Liver (tissue), 9 donors: ENCODE data around the gene SLC6A17. TPM values are rescaled to one million over a fixed set of nuclear protein-coding genes. Genes with fewer than 3 reads are reported as not detected.

Source experiments
- DNase-seq: peaks from one replicate; pipeline ENCODE4 v3.0.0-alpha.2; 2017; ENCODE audit warnings: low spot score
- H3K27ac ChIP-seq, 2 donors: one replicate each; pipeline ENCODE4 v1.7.0; 2013; ENCODE audit warnings: inconsistent platforms in 2 of 2, low read length in 2 of 2, control low read depth in 1 of 2, low read depth in 1 of 2, mild to moderate bottlenecking in 1 of 2
- H3K27me3 ChIP-seq, 4 donors: one replicate each; pipeline versions ENCODE4 v1.6.1 to v1.7.0; 2013; ENCODE audit warnings: low read length in 3 of 4, inconsistent platforms in 1 of 4, mild to moderate bottlenecking in 1 of 4, moderate library complexity in 1 of 4; ENCODE audit not compliant: control insufficient read depth in 4 of 4, insufficient read depth in 4 of 4
- H3K36me3 ChIP-seq, 4 donors: one replicate each; pipeline versions ENCODE4 v1.6.1 to v1.7.0; 2013; ENCODE audit warnings: low read length in 3 of 4, mild to moderate bottlenecking in 3 of 4, low read depth in 1 of 4, moderate library complexity in 1 of 4; ENCODE audit not compliant: control insufficient read depth in 4 of 4, insufficient read depth in 3 of 4
- H3K4me1 ChIP-seq, 4 donors: one replicate each; pipeline versions ENCODE4 v1.6.1 to v1.7.0; 2013; ENCODE audit warnings: low read length in 3 of 4, mild to moderate bottlenecking in 3 of 4, moderate library complexity in 1 of 4; ENCODE audit not compliant: control insufficient read depth in 4 of 4, insufficient read depth in 4 of 4
- H3K4me3 ChIP-seq, 3 donors: one replicate each; pipeline versions ENCODE4 v1.6.1 to v1.7.0; 2013; ENCODE audit warnings: low read length in 3 of 3, control low read depth in 1 of 3, low read depth in 1 of 3, mild to moderate bottlenecking in 1 of 3
- H3K9ac ChIP-seq, 2 donors: one replicate each; pipeline ENCODE4 v1.7.0; 2013; ENCODE audit warnings: low read length in 2 of 2, mild to moderate bottlenecking in 2 of 2, moderate library complexity in 2 of 2, control low read depth in 1 of 2, low read depth in 1 of 2
- H3K9me3 ChIP-seq, 4 donors: one replicate each; pipeline versions ENCODE4 v1.6.1 to v1.7.0; 2013; ENCODE audit warnings: low read length in 3 of 4; ENCODE audit not compliant: control insufficient read depth in 4 of 4
- EGR1 ChIP-seq, 2 donors: IDR thresholded peaks; 2 replicates each; pipeline ENCODE4 v1.6.1; 2016 to 2018; ENCODE audit warnings: antibody characterized with exemption in 2 of 2, low read depth in 2 of 2
- FOXA1 ChIP-seq: IDR thresholded peaks from 2 replicates; pipeline ENCODE4 v1.6.1; 2016; ENCODE audit warnings: antibody characterized with exemption
- FOXA2 ChIP-seq: IDR thresholded peaks from 2 replicates; pipeline ENCODE4 v1.6.1; 2016; ENCODE audit warnings: antibody characterized with exemption
- GABPA ChIP-seq, 2 donors: IDR thresholded peaks in 1 of 2; conservative IDR thresholded peaks in 1 of 2; 2 replicates each; pipeline ENCODE4 v1.6.1; 2016; ENCODE audit warnings: antibody characterized with exemption in 2 of 2, mild to moderate bottlenecking in 1 of 2, moderate library complexity in 1 of 2
- HNF4A ChIP-seq, 2 donors: conservative IDR thresholded peaks; 2 replicates each; pipeline ENCODE4 v1.6.1; 2016; ENCODE audit warnings: antibody characterized with exemption in 2 of 2, mild to moderate bottlenecking in 2 of 2
- HNF4G ChIP-seq: IDR thresholded peaks from 2 replicates; pipeline ENCODE4 v1.6.1; 2016; ENCODE audit warnings: antibody characterized with exemption
- JUND ChIP-seq, 2 donors: IDR thresholded peaks; 2 replicates each; pipeline ENCODE4 v1.6.1; 2016; ENCODE audit warnings: antibody characterized with exemption in 2 of 2
- MAX ChIP-seq: IDR thresholded peaks from 2 replicates; pipeline ENCODE4 v1.6.1; 2016; ENCODE audit warnings: antibody characterized with exemption
- NR2F2 ChIP-seq: IDR thresholded peaks from 2 replicates; pipeline ENCODE4 v1.6.1; 2016; ENCODE audit warnings: antibody characterized with exemption
- REST ChIP-seq: IDR thresholded peaks from 2 replicates; pipeline ENCODE4 v1.6.1; 2016; ENCODE audit warnings: antibody characterized with exemption, mild to moderate bottlenecking
- RXRA ChIP-seq, 2 donors: IDR thresholded peaks; 2 replicates each; pipeline ENCODE4 v1.6.1; 2017 to 2018; ENCODE audit warnings: antibody characterized with exemption in 2 of 2, mild to moderate bottlenecking in 1 of 2
- SP1 ChIP-seq: IDR thresholded peaks from 2 replicates; pipeline ENCODE4 v1.6.1; 2018; ENCODE audit warnings: antibody characterized with exemption, mild to moderate bottlenecking
- TAF1 ChIP-seq: conservative IDR thresholded peaks from 2 replicates; pipeline ENCODE4 v1.6.1; 2016; ENCODE audit warnings: antibody characterized with exemption, mild to moderate bottlenecking
- YY1 ChIP-seq: IDR thresholded peaks from 2 replicates; pipeline ENCODE4 v1.6.1; 2016; ENCODE audit warnings: antibody characterized with exemption, mild to moderate bottlenecking
- WGBS: extraction: QIAGEN DNeasy Blood & Tissue Kit; methylation state at CpG from one replicate; pipeline ENCODE4 v1.1.7; 2013; 5-methylcytosine and 5-hydroxymethylcytosine counted together
- polyA plus RNA-seq, 2 donors: library from polyadenylated mRNA; stranded (reverse) in 1 of 2; unstranded in 1 of 2; fragments of 200-250 nt in 1 of 2; fragments of >200 nt in 1 of 2; fragmentation: Nextera tagmentation in 1 of 2; extraction: Ambion mirVana in 1 of 2; gene quantifications; one replicate each; pipeline versions ENCODE4 v1.2.1 to v1.2.3, GENCODE V29; 2013 to 2015
- total RNA-seq, 2 donors: library from RNA; depleted of rRNA; stranded (reverse); fragments of >200 nt; gene quantifications; one replicate each; pipeline ENCODE4 v1.2.3, GENCODE V29; 2014
- TF ChIP-seq, protein P1 (sequence below): IDR thresholded peaks from 2 replicates; pipeline ENCODE4 v1.6.1; 2016; ENCODE audit warnings: antibody characterized with exemption
- TF ChIP-seq, protein P2 (sequence below): IDR thresholded peaks from 2 replicates; pipeline ENCODE4 v1.6.1; 2016; ENCODE audit warnings: antibody characterized with exemption
- TF ChIP-seq, protein P3 (sequence below): fragments of 150-350 bp; IDR thresholded peaks from 2 replicates; pipeline ENCODE4 v1.5.1; 2017; ENCODE audit warnings: improper control_type of control experiment, low read depth, low read length; ENCODE audit not compliant: missing input control
- donor health status: healthy.
- donor health status: healthy.
- donor health status: healthy.
- donor health status: healthy.
- donor health status: healthy.

SLC6A17 gene
- total and polyA plus RNA-seq, 4 donors = not detected

- Histone ChIP-seq H3K9me3 (no peaks in the 10 kb centered on the region), H3K4me3 (no peak overlapping the region), H3K9ac (no peak overlapping the region), H3K36me3 (no peaks in the 10 kb centered on the region), H3K27ac (no peak overlapping the region), H3K27me3 (peaks cover 0 to 3% (median under 1%) of the 10 kb centered on the region in 4 donors), H3K4me1 (no peaks in the 10 kb centered on the region)
- TF ChIP-seq EGR1 (IDR thresholded peaks at IDR 0.05; ENCODE audit: low read depth in 2 of 2) = no peak
- DNase-seq = no peak
- 45% methylated on average over 2 of the region's 2 CpGs for WGBS
Measured at GRCh38 chr1:110174961-110175360, 24.7 kb downstream of the SLC6A17 start.

DNA sequence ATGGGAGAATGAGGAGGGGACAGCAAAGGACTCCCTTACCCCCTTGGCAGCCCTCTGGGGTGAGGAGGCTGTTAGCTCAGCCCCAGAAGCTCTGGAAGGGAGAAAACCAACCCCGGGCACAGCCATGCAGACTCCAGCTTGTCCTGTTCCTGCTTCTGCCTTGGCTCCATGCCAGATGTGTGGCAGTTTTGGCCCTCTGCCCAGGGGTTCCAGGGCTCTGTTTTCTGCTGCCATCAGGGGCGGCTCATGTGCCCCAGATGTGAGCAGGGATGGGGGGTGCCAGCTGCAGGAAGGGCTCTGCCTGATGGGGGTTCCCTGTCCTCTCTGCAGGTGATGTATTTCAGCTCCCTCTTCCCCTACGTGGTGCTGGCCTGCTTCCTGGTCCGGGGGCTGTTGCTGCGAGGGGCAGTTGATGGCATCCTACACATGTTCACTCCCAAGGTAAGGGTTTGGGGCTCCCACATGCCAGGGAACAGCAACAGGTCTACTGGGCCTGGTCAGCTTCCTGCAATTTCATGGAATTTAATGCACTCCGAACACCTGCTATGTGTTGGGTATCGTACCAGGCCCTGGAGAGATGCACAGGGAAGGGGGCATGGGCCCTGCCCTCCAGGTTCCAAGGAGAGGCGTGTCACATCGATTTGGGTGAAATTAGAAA lies 26.1 kb downstream of the SLC6A17 start:
- Histone ChIP-seq H3K27me3 (peaks cover 0 to 3% (median under 1%) of the 10 kb centered on the region in 4 donors), H3K27ac (no peak overlapping the region), H3K4me1 (no peaks in the 10 kb centered on the region), H3K9me3 (no peaks in the 10 kb centered on the region), H3K36me3 (no peaks in the 10 kb centered on the region), H3K4me3 (no peak overlapping the region), H3K9ac (no peak overlapping the region)
- WGBS = 58% methylated on average over 9 of the region's 9 CpGs
- DNase-seq = peak; percentile 63
- TF ChIP-seq FOXA2 (no peak), GABPA (IDR thresholded peaks at IDR 0.05 in 1 of 2, conservative IDR thresholded peaks at IDR 0.05 in 1 of 2) (no peak), JUND (IDR thresholded peaks at IDR 0.05) (no peak), HNF4G (no peak), FOXA1 (no peak), RXRA (IDR thresholded peaks at IDR 0.05) (no peak), SP1 (no peak), REST (no peak), MAX (no peak), EGR1 (IDR thresholded peaks at IDR 0.05; ENCODE audit: low read depth in 2 of 2) (no peak), NR2F2 (no peak), HNF4A (conservative IDR thresholded peaks at IDR 0.05) (no peak), TAF1 (no peak), YY1 (no peak)
- TF ChIP-seq, protein P1, sequence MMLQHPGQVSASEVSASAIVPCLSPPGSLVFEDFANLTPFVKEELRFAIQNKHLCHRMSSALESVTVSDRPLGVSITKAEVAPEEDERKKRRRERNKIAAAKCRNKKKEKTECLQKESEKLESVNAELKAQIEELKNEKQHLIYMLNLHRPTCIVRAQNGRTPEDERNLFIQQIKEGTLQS = no peak
- TF ChIP-seq, protein P2, sequence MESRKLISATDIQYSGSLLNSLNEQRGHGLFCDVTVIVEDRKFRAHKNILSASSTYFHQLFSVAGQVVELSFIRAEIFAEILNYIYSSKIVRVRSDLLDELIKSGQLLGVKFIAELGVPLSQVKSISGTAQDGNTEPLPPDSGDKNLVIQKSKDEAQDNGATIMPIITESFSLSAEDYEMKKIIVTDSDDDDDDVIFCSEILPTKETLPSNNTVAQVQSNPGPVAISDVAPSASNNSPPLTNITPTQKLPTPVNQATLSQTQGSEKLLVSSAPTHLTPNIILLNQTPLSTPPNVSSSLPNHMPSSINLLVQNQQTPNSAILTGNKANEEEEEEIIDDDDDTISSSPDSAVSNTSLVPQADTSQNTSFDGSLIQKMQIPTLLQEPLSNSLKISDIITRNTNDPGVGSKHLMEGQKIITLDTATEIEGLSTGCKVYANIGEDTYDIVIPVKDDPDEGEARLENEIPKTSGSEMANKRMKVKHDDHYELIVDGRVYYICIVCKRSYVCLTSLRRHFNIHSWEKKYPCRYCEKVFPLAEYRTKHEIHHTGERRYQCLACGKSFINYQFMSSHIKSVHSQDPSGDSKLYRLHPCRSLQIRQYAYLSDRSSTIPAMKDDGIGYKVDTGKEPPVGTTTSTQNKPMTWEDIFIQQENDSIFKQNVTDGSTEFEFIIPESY = no peak
- TF ChIP-seq, protein P3, sequence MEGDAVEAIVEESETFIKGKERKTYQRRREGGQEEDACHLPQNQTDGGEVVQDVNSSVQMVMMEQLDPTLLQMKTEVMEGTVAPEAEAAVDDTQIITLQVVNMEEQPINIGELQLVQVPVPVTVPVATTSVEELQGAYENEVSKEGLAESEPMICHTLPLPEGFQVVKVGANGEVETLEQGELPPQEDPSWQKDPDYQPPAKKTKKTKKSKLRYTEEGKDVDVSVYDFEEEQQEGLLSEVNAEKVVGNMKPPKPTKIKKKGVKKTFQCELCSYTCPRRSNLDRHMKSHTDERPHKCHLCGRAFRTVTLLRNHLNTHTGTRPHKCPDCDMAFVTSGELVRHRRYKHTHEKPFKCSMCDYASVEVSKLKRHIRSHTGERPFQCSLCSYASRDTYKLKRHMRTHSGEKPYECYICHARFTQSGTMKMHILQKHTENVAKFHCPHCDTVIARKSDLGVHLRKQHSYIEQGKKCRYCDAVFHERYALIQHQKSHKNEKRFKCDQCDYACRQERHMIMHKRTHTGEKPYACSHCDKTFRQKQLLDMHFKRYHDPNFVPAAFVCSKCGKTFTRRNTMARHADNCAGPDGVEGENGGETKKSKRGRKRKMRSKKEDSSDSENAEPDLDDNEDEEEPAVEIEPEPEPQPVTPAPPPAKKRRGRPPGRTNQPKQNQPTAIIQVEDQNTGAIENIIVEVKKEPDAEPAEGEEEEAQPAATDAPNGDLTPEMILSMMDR = no peak
